Activated T-cell treated with anti-CD3 and anti-CD28 coated beads, Interleukin-2, amount 50 U/mL, for 4 hours (primary cell): ENCODE data around the gene TPP2. TPM values are rescaled to one million over a fixed set of nuclear protein-coding genes. Genes with fewer than 3 reads are reported as not detected.

Source experiments
- ATAC-seq, 2 donors: fragments of 200-7000 bp; cut with Tn5 transposase; one replicate each; pipeline ENCODE4 v1.10.0; 2021
- DNase-seq: peaks from one replicate; pipeline ENCODE4 v3.0.0-alpha.2; 2020
- H3K27me3 Mint-ChIP-seq: one replicate; pipeline ENCODE4 v1.8.0; 2021; ENCODE audit warnings: low read depth, mixed read lengths
- H3K36me3 Mint-ChIP-seq: one replicate; pipeline ENCODE4 v1.8.0; 2022; ENCODE audit warnings: mixed read lengths; ENCODE audit not compliant: insufficient read depth
- H3K4me1 Mint-ChIP-seq: one replicate; pipeline ENCODE4 v1.8.0; 2021; ENCODE audit warnings: low read depth, mixed read lengths
- H3K4me3 Mint-ChIP-seq: one replicate; pipeline ENCODE4 v1.8.0; 2021; ENCODE audit warnings: mild to moderate bottlenecking, moderate library complexity, mixed read lengths
- H3K9me3 Mint-ChIP-seq: one replicate; pipeline ENCODE4 v1.8.0; 2021; ENCODE audit warnings: mixed read lengths
- total RNA-seq, 3 donors: library from RNA; stranded (reverse); gene quantifications; one replicate each; pipeline ENCODE4 v1.2.1, GENCODE V29; 2021

Gene TPP2
- total RNA-seq, 3 donors from 2014 or later: 57.7 to 62.0 (median 58.6) TPM

GRCh38 chr13:102580552-102581169, 16.1 kb upstream of the TPP2 start:
- no peak for DNase-seq
- Mint-ChIP-seq H3K27me3 (peaks cover 5% of the 10 kb centered on the region), H3K36me3 (no peaks in the 10 kb centered on the region), H3K4me3 (no peak overlapping the region), H3K9me3 (no peaks in the 10 kb centered on the region), H3K4me1 (peaks cover 12% of the 10 kb centered on the region)
- ATAC-seq: peak; percentile 71 to 79

- Mint-ChIP-seq H3K36me3 (no peaks in the 10 kb centered on the region), H3K4me1 (peaks cover 12% of the 10 kb centered on the region), H3K27me3 (peaks cover 5% of the 10 kb centered on the region), H3K4me3 (no peak overlapping the region), H3K9me3 (no peaks in the 10 kb centered on the region)
- no peak for ATAC-seq
- DNase-seq: no peak
Observed at GRCh38 chr13:102582256-102582655, 14.5 kb upstream of the TPP2 start.

- Mint-ChIP-seq H3K4me3 (no peak overlapping the region), H3K27me3 (peaks cover 5% of the 10 kb centered on the region), H3K9me3 (no peaks in the 10 kb centered on the region), H3K36me3 (no peaks in the 10 kb centered on the region), H3K4me1 (peaks cover 12% of the 10 kb centered on the region)
- ATAC-seq (no peak), DNase-seq (no peak)
Observed at GRCh38 chr13:102584434-102584833, 12.4 kb upstream of the TPP2 start.

- Mint-ChIP-seq H3K4me3 (no peak overlapping the region), H3K4me1 (peaks cover 14% of the 10 kb centered on the region), H3K27me3 (peaks cover 2% of the 10 kb centered on the region), H3K36me3 (no peaks in the 10 kb centered on the region), H3K9me3 (no peaks in the 10 kb centered on the region)
- DNase-seq (no peak), ATAC-seq (no peak)
Observed at GRCh38 chr13:102586615-102587014, 10.2 kb upstream of the TPP2 start.

- peaks cover 2% of the 10 kb centered on the region for H3K27me3 Mint-ChIP-seq
- H3K4me3 Mint-ChIP-seq: no peak overlapping the region
- H3K36me3 Mint-ChIP-seq: no peaks in the 10 kb centered on the region
- no peak for ATAC-seq
- no peak for DNase-seq
- H3K4me1 Mint-ChIP-seq: peaks cover 13% of the 10 kb centered on the region
- no peaks in the 10 kb centered on the region for H3K9me3 Mint-ChIP-seq
Observed at GRCh38 chr13:102587916-102588315, 8.9 kb upstream of the TPP2 start.

GRCh38 chr13:102589301-102589822, 7.4 kb upstream of the TPP2 start:
- H3K9me3 Mint-ChIP-seq: no peaks in the 10 kb centered on the region
- no peaks in the 10 kb centered on the region for H3K36me3 Mint-ChIP-seq
- H3K4me1 Mint-ChIP-seq: peaks cover 18% of the 10 kb centered on the region
- H3K4me3 Mint-ChIP-seq: no peak overlapping the region
- DNase-seq (no peak), ATAC-seq (no peak)
- H3K27me3 Mint-ChIP-seq: peaks cover under 1% of the 10 kb centered on the region

- Mint-ChIP-seq H3K9me3 (no peaks in the 10 kb centered on the region), H3K27me3 (no peaks in the 10 kb centered on the region), H3K36me3 (no peaks in the 10 kb centered on the region), H3K4me1 (peaks cover 33% of the 10 kb centered on the region), H3K4me3 (peak overlapping the region; percentile 99)
- peak; percentile 30 to 31 for ATAC-seq
- peak; percentile 64 for DNase-seq
Observed at GRCh38 chr13:102591988-102592781, 4.6 kb upstream of the TPP2 start.

GRCh38 chr13:102593466-102593865, 3.3 kb upstream of the TPP2 start:
- peak overlapping the region; percentile 19 for H3K4me3 Mint-ChIP-seq
- ATAC-seq: no peak
- H3K36me3 Mint-ChIP-seq: no peaks in the 10 kb centered on the region

GRCh38 chr13:102597029-102597961, 509 bp downstream of the TPP2 start:
- ATAC-seq: peak; percentile 4 to 11
- Mint-ChIP-seq H3K36me3 (peaks cover 9% of the 10 kb centered on the region), H3K4me1 (peaks cover 64% of the 10 kb centered on the region), H3K4me3 (peak overlapping the region; percentile 99), H3K27me3 (no peaks in the 10 kb centered on the region), H3K9me3 (no peaks in the 10 kb centered on the region)
- DNase-seq: peak; percentile 7

More at GRCh38 chr13:102593466-102593865, 3.3 kb upstream of the TPP2 start:
- Mint-ChIP-seq H3K9me3 (no peaks in the 10 kb centered on the region), H3K4me1 (peaks cover 36% of the 10 kb centered on the region), H3K27me3 (no peaks in the 10 kb centered on the region)
- no peak for DNase-seq

- no peaks in the 10 kb centered on the region for H3K9me3 Mint-ChIP-seq
- peak overlapping the region; percentile 94 for H3K4me3 Mint-ChIP-seq
- peaks cover 10% of the 10 kb centered on the region for H3K36me3 Mint-ChIP-seq
- no peak for DNase-seq
- no peak for ATAC-seq
- H3K27me3 Mint-ChIP-seq: no peaks in the 10 kb centered on the region
- H3K4me1 Mint-ChIP-seq: peaks cover 68% of the 10 kb centered on the region
Observed at GRCh38 chr13:102598061-102598460, 1.3 kb downstream of the TPP2 start.

- no peak for DNase-seq
- Mint-ChIP-seq H3K9me3 (no peaks in the 10 kb centered on the region), H3K4me1 (peaks cover 76% of the 10 kb centered on the region), H3K27me3 (no peaks in the 10 kb centered on the region), H3K4me3 (peak overlapping the region; percentile 94), H3K36me3 (peaks cover 23% of the 10 kb centered on the region)
- ATAC-seq: no peak
Observed at GRCh38 chr13:102599426-102600012, 2.7 kb downstream of the TPP2 start.

- DNase-seq (no peak), ATAC-seq (no peak)
- Mint-ChIP-seq H3K4me1 (peaks cover 66% of the 10 kb centered on the region), H3K4me3 (no peak overlapping the region), H3K9me3 (no peaks in the 10 kb centered on the region), H3K27me3 (no peaks in the 10 kb centered on the region), H3K36me3 (peaks cover 56% of the 10 kb centered on the region)
Observed at GRCh38 chr13:102606537-102607309, 9.9 kb downstream of the TPP2 start.

- Mint-ChIP-seq H3K9me3 (no peaks in the 10 kb centered on the region), H3K4me1 (peaks cover 59% of the 10 kb centered on the region), H3K4me3 (peak overlapping the region; percentile 15), H3K36me3 (peaks cover 50% of the 10 kb centered on the region), H3K27me3 (no peaks in the 10 kb centered on the region)
- peak; percentile 62 to 75 for ATAC-seq
- no peak for DNase-seq
Observed at GRCh38 chr13:102608974-102609373, 12.2 kb downstream of the TPP2 start.
